ENCODE results near the gene QSOX1. TPM values are rescaled to one million over a fixed set of nuclear protein-coding genes. Genes with fewer than 3 reads are reported as not detected.
"Not testable (repeated sequence)": the region's sequence is repeated elsewhere in the genome, so short reads cannot be mapped to it uniquely, and the experiment has no call there.

The QSOX1 gene
- polyA plus RNA-seq, 3 donors from 2014 or later = 14.7 to 18.7 (median 15.8) TPM

GRCh38 chr1:180193141-180194047, 38.7 kb downstream of the QSOX1 start:
- DNase-seq = peak in 1 of 3 donors; percentile 17
- peak overlapping the region in 5 of 6 donors; percentile 68 to 95 (median 86) for H3K27ac Mint-ChIP-seq

GRCh38 chr1:180194048-180194425, 39.4 kb downstream of the QSOX1 start:
- peaks cover 12 to 21% (median 15%) of the 10 kb centered on the region in 3 donors for H3K27me3 Mint-ChIP-seq (ENCODE audit: low read depth in 3 of 3)
- H3K27ac Mint-ChIP-seq = peak overlapping the region in 2 of 6 donors; percentile 32 to 80
- peaks cover 0 to 17% (median 17%) of the 10 kb centered on the region in 3 donors for H3K36me3 Mint-ChIP-seq
- no peak for DNase-seq
- no peaks in the 10 kb centered on the region for H3K9me3 Mint-ChIP-seq
- H3K4me3 Mint-ChIP-seq = no peak overlapping the region
- peaks cover 42 to 43% of the 10 kb centered on the region in 2 donors for H3K4me1 Mint-ChIP-seq

More at GRCh38 chr1:180193141-180194047, 38.7 kb downstream of the QSOX1 start:
- H3K27me3 Mint-ChIP-seq (ENCODE audit: low read depth in 3 of 3) = peaks cover 15 to 21% (median 15%) of the 10 kb centered on the region in 3 donors
- peak overlapping the region in 1 of 5 donors; percentile 69 for H3K4me3 Mint-ChIP-seq
- H3K9me3 Mint-ChIP-seq = no peaks in the 10 kb centered on the region
- peaks cover 4 to 23% (median 21%) of the 10 kb centered on the region in 3 donors for H3K36me3 Mint-ChIP-seq
- peaks cover 47 to 49% of the 10 kb centered on the region in 2 donors for H3K4me1 Mint-ChIP-seq

GRCh38 chr1:180194546-180195207, 40.0 kb downstream of the QSOX1 start:
- peak overlapping the region in 1 of 6 donors; percentile 80 for H3K27ac Mint-ChIP-seq
- H3K9me3 Mint-ChIP-seq = no peaks in the 10 kb centered on the region
- peaks cover 11 to 18% (median 15%) of the 10 kb centered on the region in 3 donors for H3K27me3 Mint-ChIP-seq (ENCODE audit: low read depth in 3 of 3)
- peaks cover 37 to 38% of the 10 kb centered on the region in 2 donors for H3K4me1 Mint-ChIP-seq
- peaks cover 0 to 19% (median 15%) of the 10 kb centered on the region in 3 donors for H3K36me3 Mint-ChIP-seq
- H3K4me3 Mint-ChIP-seq = no peak overlapping the region
- no peak for DNase-seq

- H3K9me3 Mint-ChIP-seq = no peaks in the 10 kb centered on the region
- H3K4me1 Mint-ChIP-seq = peaks cover 30% of the 10 kb centered on the region in 2 donors
- no peak for DNase-seq
- no peak overlapping the region for H3K4me3 Mint-ChIP-seq
- peak overlapping the region in 2 of 6 donors; percentile 10 to 69 for H3K27ac Mint-ChIP-seq
- peaks cover 5 to 11% (median 11%) of the 10 kb centered on the region in 3 donors for H3K27me3 Mint-ChIP-seq (ENCODE audit: low read depth in 3 of 3)
- H3K36me3 Mint-ChIP-seq = peaks cover 0 to 16% (median 12%) of the 10 kb centered on the region in 3 donors
These were observed 40.7 kb downstream of the QSOX1 start for GRCh38 chr1:180195401-180195800.

- Mint-ChIP-seq H3K36me3 (peaks cover 0 to 16% (median 12%) of the 10 kb centered on the region in 3 donors), H3K4me1 (peaks cover 25% of the 10 kb centered on the region in 2 donors), H3K4me3 (no peak overlapping the region), H3K9me3 (no peaks in the 10 kb centered on the region), H3K27me3 (ENCODE audit: low read depth in 3 of 3) (peaks cover 5 to 11% (median 10%) of the 10 kb centered on the region in 3 donors), H3K27ac (peak overlapping the region in 1 of 6 donors; percentile 69)
- no peak for DNase-seq
These were observed 41.2 kb downstream of the QSOX1 start for GRCh38 chr1:180195916-180196315.

GRCh38 chr1:180196436-180197003, 41.9 kb downstream of the QSOX1 start:
- peaks cover 19% of the 10 kb centered on the region in 2 donors for H3K4me1 Mint-ChIP-seq
- peaks cover 0 to 16% (median 12%) of the 10 kb centered on the region in 3 donors for H3K36me3 Mint-ChIP-seq
- peaks cover 5 to 9% (median 6%) of the 10 kb centered on the region in 3 donors for H3K27me3 Mint-ChIP-seq (ENCODE audit: low read depth in 3 of 3)
- DNase-seq = no peak
- no peaks in the 10 kb centered on the region for H3K9me3 Mint-ChIP-seq
- no peak overlapping the region for H3K27ac Mint-ChIP-seq
- no peak overlapping the region for H3K4me3 Mint-ChIP-seq

- Mint-ChIP-seq H3K27me3 (ENCODE audit: low read depth in 3 of 3) (peaks cover 3 to 5% (median 4%) of the 10 kb centered on the region in 3 donors), H3K4me1 (peaks cover 12% of the 10 kb centered on the region in 2 donors), H3K4me3 (no peak overlapping the region), H3K36me3 (peaks cover 0 to 16% (median 12%) of the 10 kb centered on the region in 3 donors), H3K9me3 (no peaks in the 10 kb centered on the region), H3K27ac (no peak overlapping the region)
- DNase-seq = no peak
These were observed 42.6 kb downstream of the QSOX1 start for GRCh38 chr1:180197231-180197630.

- H3K36me3 Mint-ChIP-seq = peaks cover 0 to 11% (median 10%) of the 10 kb centered on the region in 3 donors
- no peak for DNase-seq
- H3K9me3 Mint-ChIP-seq = no peaks in the 10 kb centered on the region
- H3K4me1 Mint-ChIP-seq = peaks cover 2% of the 10 kb centered on the region in 2 donors
- H3K4me3 Mint-ChIP-seq = no peak overlapping the region
- H3K27me3 Mint-ChIP-seq (ENCODE audit: low read depth in 3 of 3) = peaks cover 0 to 1% (median 1%) of the 10 kb centered on the region in 3 donors
- H3K27ac Mint-ChIP-seq = no peak overlapping the region
These were observed 43.5 kb downstream of the QSOX1 start for GRCh38 chr1:180198196-180198595.

GRCh38 chr1:180198611-180199010, 43.9 kb downstream of the QSOX1 start:
- Mint-ChIP-seq H3K27ac (no peak overlapping the region), H3K4me3 (no peak overlapping the region), H3K36me3 (peaks cover 0 to 11% (median 9%) of the 10 kb centered on the region in 3 donors), H3K4me1 (no peaks in the 10 kb centered on the region), H3K27me3 (ENCODE audit: low read depth in 3 of 3) (peaks cover 0 to 1% (median 0%) of the 10 kb centered on the region in 3 donors), H3K9me3 (no peaks in the 10 kb centered on the region)
- DNase-seq = no peak

- Mint-ChIP-seq H3K9me3 (no peaks in the 10 kb centered on the region), H3K4me1 (no peaks in the 10 kb centered on the region), H3K4me3 (no peak overlapping the region), H3K36me3 (peaks cover 0 to 11% (median 9%) of the 10 kb centered on the region in 3 donors), H3K27ac (peak overlapping the region in 1 of 6 donors; percentile 36), H3K27me3 (ENCODE audit: low read depth in 3 of 3) (no peaks in the 10 kb centered on the region)
- DNase-seq = no peak
These were observed 44.3 kb downstream of the QSOX1 start for GRCh38 chr1:180199018-180199417.

GRCh38 chr1:180201451-180202200, 47.0 kb downstream of the QSOX1 start:
- H3K27ac Mint-ChIP-seq = no peak overlapping the region
- no peak for DNase-seq

GRCh38 chr1:180202588-180202987, 47.9 kb downstream of the QSOX1 start:
- H3K4me3 Mint-ChIP-seq; H3K27ac Mint-ChIP-seq; H3K27me3 Mint-ChIP-seq (ENCODE audit: low read depth in 3 of 3); H3K36me3 Mint-ChIP-seq; H3K9me3 Mint-ChIP-seq; H3K4me1 Mint-ChIP-seq; DNase-seq: not testable (repeated sequence)

More at GRCh38 chr1:180201451-180202200, 47.0 kb downstream of the QSOX1 start:
- Mint-ChIP-seq H3K4me3 (no peak overlapping the region), H3K4me1 (no peaks in the 10 kb centered on the region), H3K36me3 (peaks cover 0 to 4% (median 0%) of the 10 kb centered on the region in 3 donors), H3K9me3 (no peaks in the 10 kb centered on the region), H3K27me3 (ENCODE audit: low read depth in 3 of 3) (no peaks in the 10 kb centered on the region)

GRCh38 chr1:180204231-180204630, 49.6 kb downstream of the QSOX1 start:
- no peak overlapping the region for H3K4me3 Mint-ChIP-seq
- peaks cover 0 to 3% (median 0%) of the 10 kb centered on the region in 3 donors for H3K36me3 Mint-ChIP-seq
- no peak overlapping the region for H3K27ac Mint-ChIP-seq
- H3K4me1 Mint-ChIP-seq = no peaks in the 10 kb centered on the region
- no peaks in the 10 kb centered on the region for H3K9me3 Mint-ChIP-seq
- peaks cover 0 to 3% (median 0%) of the 10 kb centered on the region in 3 donors for H3K27me3 Mint-ChIP-seq (ENCODE audit: low read depth in 3 of 3)
- DNase-seq = no peak
